GM19452 (cell line): ENCODE measurements around the gene MRPL3.

Experiments used
- ATAC-seq: cut with Tn5 transposase; IDR thresholded peaks from one replicate; pipeline ENCODE4 v1.9.1; 2021; ENCODE audit not compliant: unreplicated experiment

Gene MRPL3

GRCh38 chr3:131421301-131421700 lies 81.5 kb downstream of the MRPL3 start:
- ATAC-seq, result no peak

GRCh38 chr3:131417751-131418150 lies 85.0 kb downstream of the MRPL3 start:
- no peak for ATAC-seq
